Gastroesophageal sphincter (tissue), 4 donors: ENCODE results near the gene COL9A2. TPM values are rescaled to one million over a fixed set of nuclear protein-coding genes. Genes with fewer than 3 reads are reported as not detected.

ENCODE experiments used
- ATAC-seq: fragments of 150-250 bp; one replicate; pipeline ENCODE4 v1.9.1; 2016; ENCODE audit warnings: mild to moderate bottlenecking, moderate library complexity
- H3K27ac ChIP-seq, 4 donors: fragments of 200-600 bp; sonication (generic) in 3 of 4; 1 replicate in 3 of 4; 2 replicates in 1 of 4; pipeline ENCODE4 v1.5.1; 2016 to 2019
- H3K27me3 ChIP-seq: fragments of 200-600 bp; sonication (generic); one replicate; pipeline ENCODE4 v1.5.1; 2019
- H3K36me3 ChIP-seq, 2 donors: fragments of 200-600 bp; sonication (generic); one replicate each; pipeline ENCODE4 v1.5.1; 2019; ENCODE audit warnings: control low read depth in 1 of 2
- H3K4me1 ChIP-seq, 3 donors: fragments of 200-600 bp; sonication (generic); 1 replicate in 2 of 3; 2 replicates in 1 of 3; pipeline ENCODE4 v1.5.1; 2016 to 2019; ENCODE audit warnings: control low read depth in 2 of 3
- H3K4me3 ChIP-seq, 2 donors: fragments of 200-600 bp; sonication (generic); one replicate each; pipeline ENCODE4 v1.5.1; 2019; ENCODE audit warnings: mild to moderate bottlenecking in 1 of 2, moderate library complexity in 1 of 2
- H3K9me3 ChIP-seq, 3 donors: fragments of 200-600 bp; sonication (generic); one replicate each; pipeline ENCODE4 v1.5.1; 2017 to 2019; ENCODE audit warnings: control low read depth in 2 of 3
- EP300 ChIP-seq: sonication (generic); formaldehyde crosslinking; IDR thresholded peaks from one replicate; pipeline ENCODE4 v1.6.1; 2017; ENCODE audit warnings: antibody characterized with exemption, mild to moderate bottlenecking
- POLR2A ChIP-seq, 2 donors: fragments of 450-650 bp; IDR thresholded peaks; one replicate each; pipeline ENCODE4 v1.6.1; 2017; ENCODE audit warnings: antibody characterized with exemption in 2 of 2, mild to moderate bottlenecking in 2 of 2, moderate library complexity in 1 of 2
- POLR2AphosphoS5 ChIP-seq: sonication (generic); formaldehyde crosslinking; IDR thresholded peaks from one replicate; pipeline ENCODE4 v1.6.1; 2017; ENCODE audit warnings: antibody characterized with exemption
- WGBS, 2 donors: methylation state at CpG; one replicate each; pipeline ENCODE4 v1.1.5; 2018; ENCODE audit warnings: low coverage in 1 of 2; 5-methylcytosine and 5-hydroxymethylcytosine counted together
- total RNA-seq, 4 donors: library from RNA; depleted of rRNA; stranded (reverse); fragments of >200 nt; gene quantifications; one replicate each; pipeline ENCODE4 v1.1.0, GENCODE V29; 2016
- TF ChIP-seq, protein P1 (sequence below), 4 experiments: fragments of 200-600 bp in 2 of 4; fragments of 450-650 bp in 2 of 4; sonication (generic) in 1 of 4; IDR thresholded peaks; one replicate each; pipeline ENCODE4 v1.5.1; 2017 to 2019; ENCODE audit warnings: antibody characterized with exemption in 4 of 4, mild to moderate bottlenecking in 2 of 4, moderate library complexity in 2 of 4

The COL9A2 gene
- total RNA-seq, 4 donors from 2014 or later = 1.6 to 12.0 (median 4.9) TPM

- no peak for ATAC-seq
- TF ChIP-seq, protein P1, sequence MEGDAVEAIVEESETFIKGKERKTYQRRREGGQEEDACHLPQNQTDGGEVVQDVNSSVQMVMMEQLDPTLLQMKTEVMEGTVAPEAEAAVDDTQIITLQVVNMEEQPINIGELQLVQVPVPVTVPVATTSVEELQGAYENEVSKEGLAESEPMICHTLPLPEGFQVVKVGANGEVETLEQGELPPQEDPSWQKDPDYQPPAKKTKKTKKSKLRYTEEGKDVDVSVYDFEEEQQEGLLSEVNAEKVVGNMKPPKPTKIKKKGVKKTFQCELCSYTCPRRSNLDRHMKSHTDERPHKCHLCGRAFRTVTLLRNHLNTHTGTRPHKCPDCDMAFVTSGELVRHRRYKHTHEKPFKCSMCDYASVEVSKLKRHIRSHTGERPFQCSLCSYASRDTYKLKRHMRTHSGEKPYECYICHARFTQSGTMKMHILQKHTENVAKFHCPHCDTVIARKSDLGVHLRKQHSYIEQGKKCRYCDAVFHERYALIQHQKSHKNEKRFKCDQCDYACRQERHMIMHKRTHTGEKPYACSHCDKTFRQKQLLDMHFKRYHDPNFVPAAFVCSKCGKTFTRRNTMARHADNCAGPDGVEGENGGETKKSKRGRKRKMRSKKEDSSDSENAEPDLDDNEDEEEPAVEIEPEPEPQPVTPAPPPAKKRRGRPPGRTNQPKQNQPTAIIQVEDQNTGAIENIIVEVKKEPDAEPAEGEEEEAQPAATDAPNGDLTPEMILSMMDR (IDR thresholded peaks at IDR 0.05) = no peak
- no peak for TF ChIP-seq EP300
- no peak for TF ChIP-seq POLR2A (IDR thresholded peaks at IDR 0.05)
- TF ChIP-seq POLR2AphosphoS5 = no peak
- no peaks in the 10 kb centered on the region for H3K36me3 ChIP-seq
- H3K27ac ChIP-seq = no peak overlapping the region
- no CpG with 5 or more reads among the region's 10 CpGs for WGBS, 2 donors
- no peak overlapping the region for H3K4me3 ChIP-seq
- no peaks in the 10 kb centered on the region for H3K27me3 ChIP-seq
- no peaks in the 10 kb centered on the region for H3K9me3 ChIP-seq
- H3K4me1 ChIP-seq = no peaks in the 10 kb centered on the region
These were observed 16.0 kb downstream of the COL9A2 start for GRCh38 chr1:40301066-40301465.

DNA sequence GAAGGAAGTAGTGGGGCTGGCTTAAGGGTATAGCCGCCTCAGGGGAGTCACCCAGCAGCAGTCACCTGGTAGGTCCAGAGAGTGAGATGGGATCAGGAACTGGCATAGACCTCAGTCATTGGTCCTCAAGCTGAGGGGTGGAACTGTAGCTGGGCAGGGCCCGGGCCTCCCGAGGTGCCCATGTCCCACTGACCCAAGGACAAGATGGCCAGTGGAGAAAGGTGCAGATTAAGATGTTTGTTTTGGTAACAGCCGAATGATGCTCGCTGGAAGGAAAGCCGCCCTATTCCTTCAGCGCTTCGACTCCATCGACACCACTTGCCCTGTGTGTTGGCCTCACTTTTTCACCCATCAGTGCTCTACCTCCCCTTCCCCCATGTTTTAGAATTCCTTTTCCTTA lies 16.4 kb downstream of the COL9A2 start:
- Histone ChIP-seq H3K9me3 (no peaks in the 10 kb centered on the region), H3K4me3 (no peak overlapping the region), H3K27ac (no peak overlapping the region), H3K4me1 (no peaks in the 10 kb centered on the region), H3K27me3 (no peaks in the 10 kb centered on the region), H3K36me3 (no peaks in the 10 kb centered on the region)
- 91 to 95% methylated on average over 1 to 8 of the region's 9 CpGs for WGBS, 2 donors
- no peak for ATAC-seq
- no peak for TF ChIP-seq EP300
- TF ChIP-seq, protein P1 (IDR thresholded peaks at IDR 0.05) = no peak
- TF ChIP-seq POLR2AphosphoS5 = no peak
- TF ChIP-seq POLR2A (IDR thresholded peaks at IDR 0.05) = no peak

- Histone ChIP-seq H3K4me3 (no peak overlapping the region), H3K4me1 (no peaks in the 10 kb centered on the region), H3K9me3 (no peaks in the 10 kb centered on the region), H3K27me3 (no peaks in the 10 kb centered on the region), H3K36me3 (peaks cover 0 to under 1% of the 10 kb centered on the region in 2 donors), H3K27ac (no peak overlapping the region)
- no peak for ATAC-seq
- 100% methylated on average over 1 of the region's 1 CpG; no CpG with 5 or more reads in 1 of the 2 donors for WGBS, 2 donors
- TF ChIP-seq EP300 = no peak
- no peak for TF ChIP-seq POLR2A (IDR thresholded peaks at IDR 0.05)
- TF ChIP-seq, protein P1 (IDR thresholded peaks at IDR 0.05) = no peak
- no peak for TF ChIP-seq POLR2AphosphoS5
These were observed 16.9 kb downstream of the COL9A2 start for GRCh38 chr1:40300249-40300567.

- no peak for ATAC-seq
- no peaks in the 10 kb centered on the region for H3K27me3 ChIP-seq
- no peaks in the 10 kb centered on the region for H3K9me3 ChIP-seq
- no peaks in the 10 kb centered on the region for H3K4me1 ChIP-seq
- WGBS, 2 donors = 49 to 96% methylated on average over 2 to 4 of the region's 8 CpGs
- TF ChIP-seq POLR2AphosphoS5 (no peak), POLR2A (IDR thresholded peaks at IDR 0.05) (no peak), EP300 (no peak)
- TF ChIP-seq, protein P1 (IDR thresholded peaks at IDR 0.05) = no peak
- H3K36me3 ChIP-seq = peaks cover 0 to 7% of the 10 kb centered on the region in 2 donors
- no peak overlapping the region for H3K27ac ChIP-seq
- no peak overlapping the region for H3K4me3 ChIP-seq
These were observed 17.5 kb downstream of the COL9A2 start for GRCh38 chr1:40299366-40300248.

DNA sequence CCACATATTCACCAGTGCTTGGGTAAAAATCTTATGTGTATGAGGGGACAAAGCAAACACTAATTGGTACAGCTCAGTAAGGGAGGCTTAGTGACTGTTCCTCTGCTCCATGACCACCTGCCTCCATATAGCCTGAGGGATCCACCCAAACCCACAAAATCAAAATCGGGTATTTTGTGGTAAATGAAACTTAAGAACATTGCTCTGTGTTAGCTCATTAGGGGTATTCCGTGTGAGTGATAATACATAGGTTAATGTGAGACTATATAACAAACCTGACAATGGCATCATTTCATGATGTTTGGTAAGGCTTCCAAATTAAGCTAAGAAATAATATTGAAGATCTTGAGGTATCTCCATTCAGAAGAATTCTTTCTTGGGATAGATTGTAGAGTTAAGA lies 25.8 kb downstream of the COL9A2 start:
- H3K9me3 ChIP-seq = no peaks in the 10 kb centered on the region
- no peak overlapping the region for H3K4me3 ChIP-seq
- ATAC-seq = no peak
- H3K36me3 ChIP-seq = peaks cover 0 to 89% of the 10 kb centered on the region in 2 donors
- TF ChIP-seq POLR2A (IDR thresholded peaks at IDR 0.05) (no peak), EP300 (no peak), POLR2AphosphoS5 (no peak)
- TF ChIP-seq, protein P1 (IDR thresholded peaks at IDR 0.05) = no peak
- no peak overlapping the region for H3K27ac ChIP-seq
- 80 to 96% methylated on average over 2 of the region's 2 CpGs for WGBS, 2 donors
- H3K4me1 ChIP-seq = no peaks in the 10 kb centered on the region
- no peaks in the 10 kb centered on the region for H3K27me3 ChIP-seq
